ENCODE data around the gene GBP5. TPM values are rescaled to one million over a fixed set of nuclear protein-coding genes. Genes with fewer than 3 reads are reported as not detected.

The GBP5 gene
- total and polyA plus RNA-seq, 7 experiments from 2014 or later, result 30.0 to 784 (median 42.1) TPM

DNA sequence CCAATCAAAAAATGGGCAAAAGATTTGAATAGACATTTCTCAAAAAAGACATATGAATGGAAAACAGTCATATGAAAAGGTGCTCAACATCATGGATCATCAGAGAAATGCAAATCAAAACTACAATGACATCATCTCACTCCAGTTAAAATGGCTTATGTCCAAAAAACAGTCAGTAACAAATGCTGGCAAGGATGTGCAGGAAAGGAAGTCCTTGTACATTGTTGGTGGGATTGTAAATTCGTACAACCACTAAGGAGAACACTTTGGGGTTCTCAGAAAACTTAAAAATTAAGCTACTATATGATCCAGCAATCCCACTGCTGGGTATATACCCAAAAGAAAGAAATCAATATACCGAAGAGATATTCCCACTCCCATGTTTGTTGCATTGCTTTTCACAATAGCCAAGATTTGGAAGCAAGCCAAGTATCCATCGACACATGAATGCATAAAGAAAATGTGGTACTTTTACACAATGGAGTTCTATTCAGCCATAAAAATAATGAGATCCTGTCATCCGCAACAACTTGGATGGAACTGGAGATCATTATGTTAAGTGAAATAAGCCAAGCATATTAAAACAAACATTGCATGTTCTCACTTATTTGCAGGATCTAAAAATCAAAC lies 17.9 kb downstream of the GBP5 start:
- Mint-ChIP-seq H3K4me1 (peaks cover 23 to 68% (median 43%) of the 10 kb centered on the region in 7 donors), H3K4me3 (no peak overlapping the region)

DNA sequence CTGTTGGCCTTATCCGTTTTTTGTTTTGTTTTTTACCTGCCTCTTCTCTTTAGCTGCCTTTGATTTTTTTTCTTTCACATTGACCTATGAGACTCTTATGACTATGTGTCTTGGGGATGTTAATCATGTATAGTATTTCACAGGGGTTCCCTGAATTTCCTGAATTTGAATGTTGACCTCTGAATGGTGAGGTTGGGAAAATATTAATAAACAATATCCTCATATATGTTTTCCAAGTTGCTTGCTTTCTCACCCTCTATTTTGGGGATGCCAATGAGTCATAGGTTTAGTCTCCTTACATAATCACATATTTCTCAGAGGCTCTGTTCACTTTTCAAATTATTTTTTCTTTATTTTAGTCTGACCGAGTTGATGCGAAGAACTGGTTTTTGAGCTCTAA lies 29.6 kb downstream of the GBP5 start:
- ChIA-PET CTCF (no interaction called here), POLR2A (no interaction called here)
- H3K27ac ChIP-seq (ENCODE audit: low read depth, low read length), result no peak overlapping the region
- Mint-ChIP-seq H3K4me1 (peaks cover 11 to 40% (median 23%) of the 10 kb centered on the region in 7 donors), H3K27me3 (no peaks in the 10 kb centered on the region), H3K9me3 (peaks cover 6 to 65% (median 13%) of the 10 kb centered on the region in 11 donors), H3K36me3 (peaks cover 13 to 89% (median 19%) of the 10 kb centered on the region in 5 donors), H3K4me3 (no peak overlapping the region), H3K27ac (no peak overlapping the region)
- H3K4me1 ChIP-seq (ENCODE audit: control insufficient read depth in 2 of 2, insufficient read depth in 2 of 2, low read length in 2 of 2), result peaks cover 0 to 4% of the 10 kb centered on the region in 2 donors
- intact Hi-C loops (cut with micrococcal nuclease), result no loop called here
- H3K4me3 ChIP-seq (ENCODE audit: low read length), result no peak overlapping the region
- peaks cover 0 to 4% (median 0%) of the 10 kb centered on the region in 3 experiments for H3K9me3 ChIP-seq (ENCODE audit: control insufficient read depth in 2 of 3, low read length in 3 of 3)
- H3K36me3 ChIP-seq (ENCODE audit: control insufficient read depth in 2 of 3, insufficient read depth in 3 of 3, low read length in 3 of 3), result no peaks in the 10 kb centered on the region
- ATAC-seq (no peak), DNase-seq (no peak)
- H3K27me3 ChIP-seq (ENCODE audit: control insufficient read depth in 2 of 2, insufficient read depth in 2 of 2, low read length in 2 of 2), result no peaks in the 10 kb centered on the region

More for the DNA sequence above, 17.9 kb downstream of the GBP5 start:
- no peaks in the 10 kb centered on the region for H3K27me3 Mint-ChIP-seq
- ChIA-PET CTCF (no interaction called here), POLR2A (no interaction called here)
- H3K9me3 ChIP-seq (ENCODE audit: control insufficient read depth in 2 of 3, low read length in 3 of 3), result no peaks in the 10 kb centered on the region
- no peaks in the 10 kb centered on the region for H3K27me3 ChIP-seq (ENCODE audit: control insufficient read depth in 2 of 2, insufficient read depth in 2 of 2, low read length in 2 of 2)
- no peak for ATAC-seq
- no peak overlapping the region for H3K27ac ChIP-seq (ENCODE audit: low read depth, low read length)
- no peak overlapping the region for H3K4me3 ChIP-seq (ENCODE audit: low read length)
- no peak for DNase-seq
- no peaks in the 10 kb centered on the region for H3K36me3 ChIP-seq (ENCODE audit: control insufficient read depth in 2 of 3, insufficient read depth in 3 of 3, low read length in 3 of 3)
- intact Hi-C loops (cut with micrococcal nuclease), result loop anchor here (5.0 kb wide), 2 partner anchors 57 to 203 kb away; partner anchors contain the start of gene GBP4 (in 1 of the 2)
- H3K9me3 Mint-ChIP-seq, result peaks cover 2 to 36% (median 11%) of the 10 kb centered on the region in 11 donors
- H3K4me1 ChIP-seq (ENCODE audit: control insufficient read depth in 2 of 2, insufficient read depth in 2 of 2, low read length in 2 of 2), result peaks cover 24 to 26% of the 10 kb centered on the region in 2 donors
- H3K27ac Mint-ChIP-seq, result peak overlapping the region in 8 of 9 donors; percentile 13 to 44 (median 30)
- H3K36me3 Mint-ChIP-seq, result peaks cover 4 to 79% (median 39%) of the 10 kb centered on the region in 5 donors

Other genes with a start within 250 kb of the GBP5 start
- 10 to 100 TPM; 15.9 to 39.9 (median 31.9) TPM for gene GBP3, start 250.0 kb downstream of the GBP5 start, total RNA-seq
- 10 to 100 TPM; 11.1 to 11.9 TPM for gene GBP3, start 250.0 kb downstream of the GBP5 start, polyA plus RNA-seq
- gene GBP1, start 207.7 kb downstream of the GBP5 start, total RNA-seq, result 100 to 1,000 TPM in 1 of 5 experiments, 10 to 100 TPM in 4; 17.1 to 319 (median 51.9) TPM
- gene GBP1, start 207.7 kb downstream of the GBP5 start, polyA plus RNA-seq, result 10 to 100 TPM; 34.3 to 57.5 TPM
- gene GBP2, start 146.7 kb downstream of the GBP5 start, total RNA-seq, result 100 to 1,000 TPM in 3 of 5 experiments, 10 to 100 TPM in 2; 74.0 to 200 (median 185) TPM
- 100 to 1,000 TPM in 1 of 2 donors, 10 to 100 TPM in 1; 73.8 to 104 TPM for gene GBP2, start 146.7 kb downstream of the GBP5 start, polyA plus RNA-seq
- under 1 TPM in 2 of 5 experiments, not detected in 3; 0.13 to 0.19 TPM for gene GBP7, start 96.9 kb downstream of the GBP5 start, total RNA-seq
- gene GBP7, start 96.9 kb downstream of the GBP5 start, polyA plus RNA-seq, result not detected
- 100 to 1,000 TPM in 1 of 5 experiments, 10 to 100 TPM in 4; 29.1 to 174 (median 37.4) TPM for gene GBP4, start 73.9 kb downstream of the GBP5 start, total RNA-seq
- gene GBP4, start 73.9 kb downstream of the GBP5 start, polyA plus RNA-seq, result 10 to 100 TPM; 36.4 to 49.3 TPM
- 1 to 10 TPM in 1 of 5 experiments, under 1 TPM in 3, not detected in 1; 0.19 to 2.8 (median 0.27) TPM for gene GBP6, start 91.2 kb upstream of the GBP5 start, total RNA-seq
- under 1 TPM in 1 of 2 donors, not detected in 1; 0.14 TPM for gene GBP6, start 91.2 kb upstream of the GBP5 start, polyA plus RNA-seq